Activated CD8-positive, alpha-beta memory T cell treated with anti-CD3 and anti-CD28 coated beads, Interleukin-2, amount 50 U/mL, for 1 hour (primary cell): ENCODE results near the gene GREB1.

Experiments
- DNase-seq: peaks from one replicate; pipeline ENCODE4 v3.0.0-alpha.2; 2020; ENCODE audit errors: extremely low read depth

GREB1 gene

GRCh38 chr2:11533278-11534070 lies at the start of gene GREB1:
GREB1 (plus strand) TSS chr2:11534045; CDS start chr2:11556615, 22,570 bp downstream.
- DNase-seq: no peak

GRCh38 chr2:11488809-11489208 lies 45.0 kb upstream of the GREB1 start:
- DNase-seq: no peak

- no peak for DNase-seq
Observed at GRCh38 chr2:11490194-11490593, 43.7 kb upstream of the GREB1 start.

GRCh38 chr2:11491348-11491933 lies 42.4 kb upstream of the GREB1 start:
- no peak for DNase-seq

GRCh38 chr2:11492244-11492643 lies 41.6 kb upstream of the GREB1 start:
- no peak for DNase-seq

GRCh38 chr2:11492720-11493119 lies 41.1 kb upstream of the GREB1 start:
- DNase-seq: no peak

GRCh38 chr2:11493282-11493681 lies 40.6 kb upstream of the GREB1 start:
- DNase-seq: no peak

GRCh38 chr2:11494310-11494709 lies 39.5 kb upstream of the GREB1 start:
- no peak for DNase-seq

GRCh38 chr2:11495844-11496681 lies 37.8 kb upstream of the GREB1 start:
- DNase-seq: no peak

DNA sequence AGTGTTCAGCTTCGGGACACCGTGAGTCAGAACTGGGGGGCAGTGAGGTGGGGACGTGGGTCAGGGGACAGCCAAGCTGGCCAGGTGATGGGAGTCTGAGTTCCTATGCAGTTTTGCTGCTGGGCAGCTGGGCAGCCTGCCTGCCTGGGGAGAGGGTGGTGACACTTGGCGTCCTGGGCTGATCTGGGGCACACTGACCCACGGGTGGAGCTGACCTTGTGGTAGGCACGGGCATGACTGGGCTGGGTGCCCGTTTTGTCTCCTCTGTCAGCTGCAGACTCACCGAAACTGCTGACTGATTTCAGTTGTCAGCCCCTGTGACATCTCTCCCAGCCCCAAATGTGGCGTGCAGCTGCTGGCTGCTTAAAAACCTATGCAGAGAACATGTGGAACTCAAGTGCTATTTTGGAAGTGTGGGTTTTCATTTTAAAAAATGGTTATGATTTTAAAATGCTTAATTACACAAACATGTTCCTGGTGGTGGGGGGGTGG lies 35.3 kb upstream of the GREB1 start:
- no peak for DNase-seq

- no peak for DNase-seq
Observed at GRCh38 chr2:11499081-11499743, 34.6 kb upstream of the GREB1 start.

- DNase-seq: no peak
Observed at GRCh38 chr2:11500702-11501303, 33.0 kb upstream of the GREB1 start.

GRCh38 chr2:11502740-11503292 lies 31.0 kb upstream of the GREB1 start:
- no peak for DNase-seq

DNA sequence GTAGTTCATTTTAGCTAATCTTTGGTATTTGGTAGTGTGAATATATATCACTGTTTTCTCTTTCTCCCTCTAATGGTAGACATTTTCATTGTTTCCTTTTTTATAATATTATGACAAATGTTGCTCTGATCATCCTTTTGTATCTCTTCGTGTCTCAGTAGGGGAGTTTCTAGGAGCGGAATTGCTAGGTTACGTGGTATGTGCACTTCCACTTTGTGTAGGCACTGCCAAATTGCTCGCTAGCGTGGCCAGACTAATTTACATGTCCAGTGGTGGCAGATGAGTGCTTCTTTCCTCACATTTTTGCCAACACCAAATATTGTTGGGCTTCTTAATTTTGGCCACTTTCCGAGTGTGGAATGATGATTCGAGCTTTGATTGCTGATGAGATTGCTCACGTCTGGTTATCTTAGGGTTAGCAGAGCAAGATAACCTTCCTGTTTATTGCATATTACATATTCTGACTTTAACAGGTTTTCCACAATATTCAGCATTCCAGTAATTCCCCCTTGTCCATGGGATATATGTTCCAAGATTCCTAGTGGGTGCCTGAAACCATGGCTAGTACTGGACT lies 30.4 kb upstream of the GREB1 start:
- DNase-seq: no peak

DNA sequence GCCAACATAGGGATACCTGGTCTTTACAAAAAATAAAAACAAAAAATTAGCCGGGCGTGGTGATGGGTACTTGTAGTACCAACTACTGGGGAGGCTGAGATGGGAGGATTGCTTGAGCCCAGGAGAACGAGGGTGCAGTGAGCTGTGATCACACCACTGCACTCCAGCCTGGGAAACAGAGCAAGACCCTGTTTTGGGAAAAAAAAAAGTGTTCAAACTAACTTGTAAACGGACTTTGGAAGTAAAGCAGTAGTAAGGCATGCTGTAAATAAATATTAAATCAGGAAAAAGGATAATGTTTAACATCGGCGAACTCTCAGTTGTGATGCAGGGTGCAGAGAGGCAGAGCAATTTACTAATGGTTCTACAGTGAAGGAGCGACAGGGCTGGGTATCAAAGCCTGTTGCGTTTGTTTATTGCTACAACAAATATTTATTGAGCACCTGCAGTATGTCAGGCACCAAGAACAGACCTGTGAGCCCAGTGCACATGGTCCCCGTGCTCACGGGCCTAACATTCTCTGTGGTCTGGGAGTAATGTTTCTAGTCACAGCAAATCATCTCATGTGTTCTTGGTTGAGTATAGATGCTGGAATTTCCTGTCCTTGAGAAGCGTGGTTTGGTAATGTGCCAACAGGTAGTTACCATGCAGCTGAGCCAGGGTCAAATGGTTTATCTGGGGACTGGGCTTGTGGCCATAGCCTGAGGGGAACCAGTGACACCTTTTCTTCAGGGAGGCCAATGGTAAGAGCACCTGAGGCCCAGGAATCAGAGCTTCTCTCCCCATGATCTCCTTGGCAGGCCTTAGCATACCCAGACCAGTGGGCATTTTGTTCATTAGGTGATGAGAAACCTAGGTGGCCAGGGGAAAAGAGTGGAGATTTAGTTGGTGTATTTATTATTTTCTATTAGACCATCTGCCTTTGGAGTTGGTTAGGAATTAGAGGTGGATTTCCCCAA lies 27.9 kb upstream of the GREB1 start:
- no peak for DNase-seq

DNA sequence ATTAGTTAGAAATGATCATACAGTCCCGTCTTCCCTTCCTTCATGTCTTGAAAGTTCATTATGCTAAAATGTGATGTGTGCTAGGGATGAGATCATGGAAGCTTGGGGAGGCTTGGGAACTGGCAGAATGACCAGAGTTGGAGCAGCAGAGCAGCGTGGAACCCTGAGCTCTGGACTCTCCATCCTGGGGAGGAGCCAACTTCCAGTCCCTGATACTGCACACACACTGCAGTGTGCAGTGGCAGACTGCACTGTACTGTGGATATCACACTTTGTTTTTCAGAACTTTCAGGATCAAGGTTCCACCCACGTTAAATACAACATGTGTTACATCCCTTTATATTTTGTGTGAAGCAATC lies 27.3 kb upstream of the GREB1 start:
- DNase-seq: no peak

- no peak for DNase-seq
Observed at GRCh38 chr2:11507517-11507916, 26.3 kb upstream of the GREB1 start.

GRCh38 chr2:11508279-11508678 lies 25.6 kb upstream of the GREB1 start:
- DNase-seq: no peak

DNA sequence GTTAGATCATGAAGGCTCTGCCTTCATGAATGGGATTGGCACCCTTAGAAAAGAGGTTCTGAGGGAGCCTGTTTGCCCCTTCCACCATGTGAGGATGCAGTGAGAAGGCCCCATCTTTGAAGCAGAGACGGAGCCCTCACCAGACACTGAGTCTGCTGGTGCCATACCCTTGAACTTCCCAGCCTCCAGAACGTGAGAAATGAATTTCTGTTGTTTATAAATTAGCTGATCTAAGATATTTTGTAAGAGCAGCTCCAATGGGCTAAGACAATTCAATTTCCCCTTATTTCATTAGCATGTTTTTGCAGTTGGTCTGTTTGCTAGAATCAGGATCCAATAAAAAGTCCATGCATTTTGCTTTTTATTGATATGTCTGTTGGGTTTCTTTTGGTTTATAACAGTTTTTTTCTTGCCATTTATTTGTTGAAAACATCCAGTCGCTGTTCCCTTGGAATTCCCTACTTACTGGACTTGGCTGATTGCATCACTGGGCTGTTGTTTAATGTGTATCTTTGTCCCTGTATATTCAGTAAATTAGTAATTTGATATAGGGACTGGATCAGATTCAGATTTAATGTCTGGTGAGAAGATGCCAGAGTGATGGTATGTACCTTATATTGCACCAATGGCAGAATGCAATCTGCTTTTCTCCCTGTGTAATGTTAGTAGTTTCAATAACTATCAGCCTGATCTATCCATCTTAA lies 24.0 kb upstream of the GREB1 start:
- no peak for DNase-seq
